SK-MEL-5 (cell line): ENCODE results near the gene DEFB108B. TPM values are rescaled to one million over a fixed set of nuclear protein-coding genes. Genes with fewer than 3 reads are reported as not detected.
"Not testable (repeated sequence)": the region's sequence is repeated elsewhere in the genome, so short reads cannot be mapped to it uniquely, and the experiment has no call there.

Experiments
- DNase-seq: peaks from one replicate; pipeline ENCODE4 v3.0.0-alpha.2; 2016; ENCODE audit warnings: low read depth, low spot score
- in situ Hi-C: cut with HindIII; loops from 2 replicates; pipeline ENCODE4 v1.10.0; 2016; ENCODE audit warnings: low sequenced_read_pairs, high pct_unique_total_duplicates, low pct_unique_long_range_greater_than_20kb
- polyA plus RNA-seq, 2 experiments: library from polyadenylated mRNA; depleted of rRNA; stranded (reverse); fragments of >200 nt; gene quantifications; 2 replicates each; pipeline ENCODE4 v1.2.3, GENCODE V29; 2015
- total RNA-seq: library from RNA; depleted of rRNA; stranded (reverse); fragments of >200 nt; shearing (Covaris generic); gene quantifications from 2 replicates; pipeline ENCODE4 v1.2.3, GENCODE V29; 2014; rRNA removed

Gene DEFB108B
- total RNA-seq: not detected in 2 replicates
- not detected in 2 replicates for polyA plus RNA-seq (2015; cell fraction: cytosol; rRNA removed)
- not detected in 2 replicates for polyA plus RNA-seq (2015; cell fraction: nucleus; rRNA removed)

- DNase-seq, in situ Hi-C loops: not testable (repeated sequence)
Observed at GRCh38 chr11:71832811-71833210, at the start of gene DEFB108B. Gene DEFB108B (plus strand): TSS chr11:71833200. CDS start chr11:71833200, 0 bp downstream.

GRCh38 chr11:71786114-71786847 lies 46.7 kb upstream of the DEFB108B start:
- in situ Hi-C loops: not testable (repeated sequence)
- peak; percentile 92 for DNase-seq

- in situ Hi-C loops: not testable (repeated sequence)
- peak; percentile 100 for DNase-seq
Observed at GRCh38 chr11:71786848-71787097, 46.2 kb upstream of the DEFB108B start.

- in situ Hi-C loops: no loop called here
- DNase-seq: peak; percentile 98
Observed at GRCh38 chr11:71787098-71787823, 45.7 kb upstream of the DEFB108B start.

- in situ Hi-C loops: not testable (repeated sequence)
- DNase-seq: peak; percentile 39
Observed at GRCh38 chr11:71787824-71788454, 45.1 kb upstream of the DEFB108B start.

GRCh38 chr11:71789444-71790196 lies 43.4 kb upstream of the DEFB108B start:
- in situ Hi-C loops: not testable (repeated sequence)
- DNase-seq: peak; percentile 66

GRCh38 chr11:71791111-71791510 lies 41.9 kb upstream of the DEFB108B start:
- DNase-seq, in situ Hi-C loops: not testable (repeated sequence)

- in situ Hi-C loops: not testable (repeated sequence)
- DNase-seq: peak; percentile 95
Observed at GRCh38 chr11:71792621-71793235, 40.3 kb upstream of the DEFB108B start.

- in situ Hi-C loops: not testable (repeated sequence)
- DNase-seq: peak; percentile 64
Observed at GRCh38 chr11:71794386-71795040, 38.5 kb upstream of the DEFB108B start.

GRCh38 chr11:71795236-71795635 lies 37.8 kb upstream of the DEFB108B start:
- in situ Hi-C loops, DNase-seq: not testable (repeated sequence)

- in situ Hi-C loops, DNase-seq: not testable (repeated sequence)
Observed at GRCh38 chr11:71796016-71796415, 37.0 kb upstream of the DEFB108B start.

GRCh38 chr11:71796781-71797180 lies 36.2 kb upstream of the DEFB108B start:
- DNase-seq, in situ Hi-C loops: not testable (repeated sequence)

GRCh38 chr11:71799556-71800128 lies 33.4 kb upstream of the DEFB108B start:
- DNase-seq, in situ Hi-C loops: not testable (repeated sequence)

- in situ Hi-C loops: not testable (repeated sequence)
Observed at GRCh38 chr11:71800335-71800953, 32.6 kb upstream of the DEFB108B start.

GRCh38 chr11:71801026-71801425 lies 32.0 kb upstream of the DEFB108B start:
- DNase-seq, in situ Hi-C loops: not testable (repeated sequence)

More at GRCh38 chr11:71800335-71800953, 32.6 kb upstream of the DEFB108B start:
- DNase-seq: peak; percentile 97

GRCh38 chr11:71802874-71803273 lies 30.1 kb upstream of the DEFB108B start:
- in situ Hi-C loops, DNase-seq: not testable (repeated sequence)
